H9 (cell line): Measurements from ENCODE around the gene ASPSCR1. TPM values are rescaled to one million over a fixed set of nuclear protein-coding genes. Genes with fewer than 3 reads are reported as not detected.

Source experiments
- DNase-seq: peaks from one replicate; pipeline ENCODE4 v3.0.0-alpha.2; 2017
- H2AFZ ChIP-seq: one replicate; pipeline ENCODE4 v1.6.1; 2013; ENCODE audit warnings: mild to moderate bottlenecking, low read length, control low read depth, moderate library complexity
- H2AK5ac ChIP-seq: 2 replicates; pipeline ENCODE4 v1.6.1; 2013; ENCODE audit warnings: low read length, control low read depth, mixed read lengths; ENCODE audit not compliant: insufficient read length
- H2BK120ac ChIP-seq: one replicate; pipeline ENCODE4 v1.6.1; 2013; ENCODE audit warnings: low read depth, mild to moderate bottlenecking, low read length, control low read depth, inconsistent platforms; ENCODE audit not compliant: poor library complexity, severe bottlenecking
- H2BK12ac ChIP-seq: 2 replicates; pipeline ENCODE4 v1.6.1; 2013; ENCODE audit warnings: low read length, control low read depth, mixed read lengths, low read depth; ENCODE audit not compliant: insufficient read length
- H2BK15ac ChIP-seq: 2 replicates; pipeline ENCODE4 v1.6.1; 2013; ENCODE audit warnings: low read depth, low read length, control low read depth
- H2BK20ac ChIP-seq: one replicate; pipeline ENCODE4 v1.6.1; 2013; ENCODE audit warnings: low read depth, mild to moderate bottlenecking, low read length, control low read depth, inconsistent platforms; ENCODE audit not compliant: poor library complexity, severe bottlenecking
- H2BK5ac ChIP-seq: 2 replicates; pipeline ENCODE4 v1.6.1; 2013; ENCODE audit warnings: low read length, control low read depth, mixed read lengths; ENCODE audit not compliant: insufficient read length
- H3K14ac ChIP-seq: 2 replicates; pipeline ENCODE4 v1.6.1; 2013; ENCODE audit warnings: low read length, control low read depth; ENCODE audit not compliant: insufficient read depth
- H3K18ac ChIP-seq: 2 replicates; pipeline ENCODE4 v1.6.1; 2013; ENCODE audit warnings: low read depth, mild to moderate bottlenecking, mixed read lengths, low read length, control low read depth; ENCODE audit not compliant: insufficient read length
- H3K23ac ChIP-seq: 2 replicates; pipeline ENCODE4 v1.6.1; 2013; ENCODE audit warnings: low read length, control low read depth, mixed read lengths, low read depth; ENCODE audit not compliant: insufficient read length
- H3K23me2 ChIP-seq: 2 replicates; pipeline ENCODE4 v1.6.1; 2013; ENCODE audit warnings: low read depth, mild to moderate bottlenecking, mixed read lengths, low read length, control low read depth; ENCODE audit not compliant: insufficient read length, poor library complexity, severe bottlenecking
- H3K27ac ChIP-seq: 2 replicates; pipeline ENCODE4 v1.5.1; 2013; ENCODE audit warnings: low read length, control low read depth, mixed read lengths, low read depth; ENCODE audit not compliant: insufficient read length
- H3K27me3 ChIP-seq: 2 replicates; pipeline ENCODE4 v1.6.1; 2013; ENCODE audit warnings: low read length, control low read depth, inconsistent platforms; ENCODE audit not compliant: insufficient read depth
- H3K4ac ChIP-seq: 2 replicates; pipeline ENCODE4 v1.6.1; 2013; ENCODE audit warnings: low read depth, mild to moderate bottlenecking, control low read depth, inconsistent platforms, low read length, moderate library complexity
- H3K4me1 ChIP-seq: 2 replicates; pipeline ENCODE4 v1.6.1; 2013; ENCODE audit warnings: low read length, control low read depth, inconsistent platforms; ENCODE audit not compliant: insufficient read depth
- H3K4me2 ChIP-seq: 2 replicates; pipeline ENCODE4 v1.6.1; 2013; ENCODE audit warnings: low read length, control low read depth, mixed read lengths; ENCODE audit not compliant: insufficient read length, insufficient read depth
- H3K56ac ChIP-seq: 2 replicates; pipeline ENCODE4 v1.6.1; 2013; ENCODE audit warnings: low read depth, mild to moderate bottlenecking, mixed read lengths, low read length, control low read depth; ENCODE audit not compliant: insufficient read length
- H3K79me1 ChIP-seq: 2 replicates; pipeline ENCODE4 v1.6.1; 2013; ENCODE audit warnings: low read depth, mild to moderate bottlenecking, moderate library complexity, low read length, control low read depth, inconsistent platforms; ENCODE audit not compliant: insufficient read depth, poor library complexity, severe bottlenecking
- H3K79me2 ChIP-seq: 2 replicates; pipeline ENCODE4 v1.6.1; 2013; ENCODE audit warnings: low read length, control low read depth, inconsistent platforms; ENCODE audit not compliant: insufficient read depth
- H3K9ac ChIP-seq: 2 replicates; pipeline ENCODE4 v1.6.1; 2013; ENCODE audit warnings: low read length, control low read depth, mixed read lengths; ENCODE audit not compliant: insufficient read length; ENCODE audit errors: extremely low read depth
- H3K9me3 ChIP-seq: one replicate; pipeline ENCODE4 v1.6.1; 2013; ENCODE audit warnings: low read depth, low read length, inconsistent platforms; ENCODE audit not compliant: control insufficient read depth
- H3T11ph ChIP-seq: one replicate; pipeline ENCODE4 v1.6.1; 2013; ENCODE audit warnings: mild to moderate bottlenecking, low read length, control low read depth, inconsistent platforms
- H4K20me1 ChIP-seq: one replicate; pipeline ENCODE4 v1.6.1; 2013; ENCODE audit not compliant: control insufficient read depth, insufficient read length, insufficient read depth
- H4K5ac ChIP-seq: 2 replicates; pipeline ENCODE4 v1.6.1; 2013; ENCODE audit warnings: low read depth, mild to moderate bottlenecking, mixed read lengths, low read length, control low read depth; ENCODE audit not compliant: insufficient read length
- H4K8ac ChIP-seq: replicated peaks from 2 replicates; pipeline ENCODE4 v1.6.1; 2013; ENCODE audit warnings: low read length, control low read depth, mixed read lengths, low read depth; ENCODE audit not compliant: insufficient read length
- H4K91ac ChIP-seq: 2 replicates; pipeline ENCODE4 v1.6.1; 2013; ENCODE audit warnings: low read depth, mild to moderate bottlenecking, moderate library complexity, mixed read lengths, low read length, control low read depth; ENCODE audit not compliant: insufficient read length
- H3K27ac Mint-ChIP-seq, 3 experiments: 2 replicates in 2 of 3; 3 replicates in 1 of 3; pipeline ENCODE4 v1.8.0; 2020 to 2021; ENCODE audit warnings: mixed read lengths in 3 of 3, mild to moderate bottlenecking in 1 of 3, moderate library complexity in 1 of 3
- H3K27me3 Mint-ChIP-seq: 2 replicates; pipeline ENCODE4 v1.8.0; 2021; ENCODE audit warnings: low read depth, mild to moderate bottlenecking, moderate library complexity, mixed read lengths
- H3K36me3 Mint-ChIP-seq, 3 experiments: 2 replicates in 2 of 3; 3 replicates in 1 of 3; pipeline ENCODE4 v1.8.0; 2020 to 2021; ENCODE audit warnings: low read depth in 3 of 3, mixed read lengths in 3 of 3; ENCODE audit not compliant: insufficient read depth in 1 of 3
- H3K4me1 Mint-ChIP-seq, 2 experiments: 2 replicates each; pipeline ENCODE4 v1.8.0; 2020; ENCODE audit warnings: mixed read lengths in 2 of 2
- H3K4me3 Mint-ChIP-seq, 2 experiments: 2 replicates in 1 of 2; 3 replicates in 1 of 2; pipeline ENCODE4 v1.8.0; 2020 to 2021; ENCODE audit warnings: mild to moderate bottlenecking in 2 of 2, mixed read lengths in 2 of 2, moderate library complexity in 1 of 2
- H3K9me3 Mint-ChIP-seq, 2 experiments: 2 replicates in 1 of 2; 3 replicates in 1 of 2; pipeline ENCODE4 v1.8.0; 2020; ENCODE audit warnings: mild to moderate bottlenecking in 2 of 2, mixed read lengths in 2 of 2, moderate library complexity in 1 of 2
- WGBS: extraction: QIAGEN DNeasy Blood & Tissue Kit; methylation state at CpG from one replicate; pipeline ENCODE4 v1.1.7; 2013; ENCODE audit warnings: missing lambda C conversion rate, low lambda C conversion rate, mixed read lengths; ENCODE audit not compliant: insufficient read length; ENCODE audit errors: extremely low coverage; 5-methylcytosine and 5-hydroxymethylcytosine counted together
- total RNA-seq: library from RNA; stranded (reverse); gene quantifications from 2 replicates; pipeline ENCODE4 v1.2.1, GENCODE V29; 2021
- TF ChIP-seq, protein P1 (sequence below): fragments of 200-600 bp; sonication (generic); conservative IDR thresholded peaks from 3 replicates; pipeline ENCODE4 v1.8.0; 2021; ENCODE audit warnings: antibody characterized with exemption, mild to moderate bottlenecking

The ASPSCR1 gene
- total RNA-seq, 1 experiment from 2014 or later, result 50.9 TPM

DNA sequence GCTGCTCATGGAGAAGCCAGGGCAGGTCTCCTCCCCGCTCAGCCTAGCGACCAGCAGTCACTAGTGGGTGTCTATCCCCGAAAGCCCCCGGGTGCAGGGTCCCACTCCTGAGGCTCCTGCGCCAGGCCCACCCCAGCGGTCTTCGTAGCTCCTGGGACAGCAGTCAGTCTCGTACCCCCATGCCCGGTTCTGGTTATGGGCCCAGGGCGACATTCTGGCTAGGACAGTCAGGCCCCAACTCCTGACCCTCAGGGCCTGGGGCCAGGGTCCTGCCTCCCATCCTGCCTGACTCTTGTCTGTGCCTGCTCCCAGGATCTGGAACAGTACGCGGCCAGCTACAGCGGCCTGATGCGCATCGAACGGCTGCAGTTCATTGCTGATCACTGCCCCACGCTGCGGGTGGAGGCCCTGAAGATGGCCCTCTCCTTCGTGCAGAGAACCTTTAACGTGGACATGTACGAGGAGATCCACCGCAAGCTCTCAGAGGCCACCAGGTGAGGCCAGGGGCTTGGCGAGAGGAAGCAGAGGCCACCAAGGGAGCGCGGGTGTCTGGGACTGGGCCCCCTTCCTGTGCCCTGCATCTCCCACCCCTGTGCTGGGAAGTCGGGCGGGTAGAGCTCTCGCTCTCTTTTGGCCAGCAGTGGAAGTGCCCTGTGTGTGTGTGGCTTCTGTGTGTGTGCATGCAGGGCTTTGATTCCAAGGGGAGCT is 76.3 kb downstream of the ASPSCR1 start:
- no peaks in the 10 kb centered on the region for H3K9me3 ChIP-seq
- peaks cover 3% of the 10 kb centered on the region for H4K20me1 ChIP-seq
- Mint-ChIP-seq H3K27me3 (no peaks in the 10 kb centered on the region; the same call in 1 of the 2 replicates), H3K4me1 (peaks cover 0 to 13% of the 10 kb centered on the region in 2 experiments; a peak in 2 of 4 replicates), H3K27ac (no peak overlapping the region), H3K36me3 (peaks cover 4 to 44% (median 37%) of the 10 kb centered on the region in 3 experiments; a peak in 5 of 7 replicates), H3K9me3 (no peaks in the 10 kb centered on the region), H3K4me3 (peak overlapping the region; percentile 83 to 89)
- H3K4ac ChIP-seq, result no peak overlapping the region
- no peak overlapping the region for H3K4me2 ChIP-seq
- H4K8ac ChIP-seq, result no peak overlapping the region
- H4K5ac ChIP-seq, result no peak overlapping the region
- no peak overlapping the region for H3K27ac ChIP-seq
- H3K56ac ChIP-seq, result no peak overlapping the region
- no peaks in the 10 kb centered on the region for H3K23me2 ChIP-seq
- no peak overlapping the region for H4K91ac ChIP-seq
- H3K18ac ChIP-seq, result no peak overlapping the region
- TF ChIP-seq, protein P1, sequence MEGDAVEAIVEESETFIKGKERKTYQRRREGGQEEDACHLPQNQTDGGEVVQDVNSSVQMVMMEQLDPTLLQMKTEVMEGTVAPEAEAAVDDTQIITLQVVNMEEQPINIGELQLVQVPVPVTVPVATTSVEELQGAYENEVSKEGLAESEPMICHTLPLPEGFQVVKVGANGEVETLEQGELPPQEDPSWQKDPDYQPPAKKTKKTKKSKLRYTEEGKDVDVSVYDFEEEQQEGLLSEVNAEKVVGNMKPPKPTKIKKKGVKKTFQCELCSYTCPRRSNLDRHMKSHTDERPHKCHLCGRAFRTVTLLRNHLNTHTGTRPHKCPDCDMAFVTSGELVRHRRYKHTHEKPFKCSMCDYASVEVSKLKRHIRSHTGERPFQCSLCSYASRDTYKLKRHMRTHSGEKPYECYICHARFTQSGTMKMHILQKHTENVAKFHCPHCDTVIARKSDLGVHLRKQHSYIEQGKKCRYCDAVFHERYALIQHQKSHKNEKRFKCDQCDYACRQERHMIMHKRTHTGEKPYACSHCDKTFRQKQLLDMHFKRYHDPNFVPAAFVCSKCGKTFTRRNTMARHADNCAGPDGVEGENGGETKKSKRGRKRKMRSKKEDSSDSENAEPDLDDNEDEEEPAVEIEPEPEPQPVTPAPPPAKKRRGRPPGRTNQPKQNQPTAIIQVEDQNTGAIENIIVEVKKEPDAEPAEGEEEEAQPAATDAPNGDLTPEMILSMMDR, result no peak
- H3K14ac ChIP-seq, result no peak overlapping the region
- H3T11ph ChIP-seq, result no peak overlapping the region
- no peak overlapping the region for H2BK12ac ChIP-seq
- no peak overlapping the region for H2BK15ac ChIP-seq
- no peak overlapping the region for H2BK20ac ChIP-seq
- no peak overlapping the region for H2AK5ac ChIP-seq
- no peak for DNase-seq
- no peak overlapping the region for H2BK120ac ChIP-seq
- H3K79me2 ChIP-seq, result no peaks in the 10 kb centered on the region
- no peaks in the 10 kb centered on the region for H3K4me1 ChIP-seq
- H3K79me1 ChIP-seq, result peaks cover 2% of the 10 kb centered on the region
- no peak overlapping the region for H2BK5ac ChIP-seq
- no CpG with 5 or more reads among the region's 28 CpGs for WGBS
- H3K9ac ChIP-seq, result no peak overlapping the region
- no peak overlapping the region for H3K23ac ChIP-seq
- H2AFZ ChIP-seq, result no peak overlapping the region
- no peaks in the 10 kb centered on the region for H3K27me3 ChIP-seq
